ENCODE results near the gene ATXN3L. TPM values are rescaled to one million over a fixed set of nuclear protein-coding genes. Genes with fewer than 3 reads are reported as not detected.

The ATXN3L gene
- total RNA-seq, 2 experiments from 2014 or later: not detected

- DNase-seq (no peak), ATAC-seq (ENCODE audit: low read depth) (no peak)
- POLR2A ChIA-PET: no interaction called here
- Mint-ChIP-seq H3K9me3 (no peaks in the 10 kb centered on the region), H3K36me3 (no peaks in the 10 kb centered on the region), H3K27ac (no peak overlapping the region), H3K4me3 (no peak overlapping the region), H3K27me3 (no peaks in the 10 kb centered on the region), H3K4me1 (no peaks in the 10 kb centered on the region)
Observed at GRCh38 chrX:13290891-13291614, 28.8 kb downstream of the ATXN3L start.

DNA sequence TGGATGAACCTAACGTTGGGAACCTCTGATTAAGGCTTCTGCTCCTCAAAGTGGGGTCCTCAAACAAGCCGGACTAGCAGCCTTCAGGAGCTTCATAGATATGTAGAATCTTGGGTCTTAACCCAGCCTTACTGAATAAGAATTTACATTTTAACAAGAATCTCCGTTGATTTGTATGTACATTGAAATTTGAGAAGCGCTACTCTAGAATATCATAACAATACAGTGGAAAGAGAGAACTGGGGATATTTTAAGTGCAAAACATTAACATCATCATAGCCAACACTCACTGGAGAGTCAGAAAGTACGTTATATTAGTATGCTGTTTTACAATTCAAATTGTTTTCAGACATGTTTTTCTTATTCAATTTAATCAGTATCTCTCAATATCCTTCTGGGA is 31.2 kb downstream of the ATXN3L start:
- no peaks in the 10 kb centered on the region for H3K4me1 Mint-ChIP-seq
- H3K36me3 Mint-ChIP-seq: no peaks in the 10 kb centered on the region
- ATAC-seq (ENCODE audit: low read depth) (no peak), DNase-seq (no peak)
- H3K4me3 Mint-ChIP-seq: no peak overlapping the region
- no peaks in the 10 kb centered on the region for H3K27me3 Mint-ChIP-seq
- POLR2A ChIA-PET: no interaction called here
- peaks cover 3% of the 10 kb centered on the region for H3K9me3 Mint-ChIP-seq
- no peak overlapping the region for H3K27ac Mint-ChIP-seq

- Mint-ChIP-seq H3K27ac (no peak overlapping the region), H3K9me3 (peaks cover 3% of the 10 kb centered on the region), H3K4me1 (no peaks in the 10 kb centered on the region), H3K36me3 (no peaks in the 10 kb centered on the region), H3K27me3 (no peaks in the 10 kb centered on the region), H3K4me3 (no peak overlapping the region)
- no peak for DNase-seq
- no peak for ATAC-seq (ENCODE audit: low read depth)
- POLR2A ChIA-PET: no interaction called here
Observed at GRCh38 chrX:13287816-13288215, 32.0 kb downstream of the ATXN3L start.

DNA sequence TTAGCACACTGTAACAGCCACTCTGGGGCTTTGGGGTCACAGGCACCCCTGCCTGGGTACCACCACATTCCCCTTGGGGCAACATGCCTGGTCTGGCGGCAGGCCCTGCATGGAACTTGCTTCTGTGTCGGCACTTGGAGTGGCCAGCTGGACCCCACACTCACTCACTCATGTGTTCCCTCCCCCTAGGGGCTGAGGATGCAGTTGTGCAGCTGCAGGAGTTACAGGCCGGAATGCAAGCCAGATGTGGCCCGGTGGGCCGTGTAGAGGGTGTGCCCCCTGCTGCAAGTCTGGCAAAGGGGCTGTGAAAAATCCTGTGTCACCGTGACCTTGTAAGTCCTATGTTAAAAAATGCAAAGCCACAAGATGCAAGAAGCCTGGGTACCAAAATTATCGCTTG is 34.2 kb downstream of the ATXN3L start:
- Mint-ChIP-seq H3K4me1 (no peaks in the 10 kb centered on the region), H3K27ac (no peak overlapping the region), H3K4me3 (no peak overlapping the region), H3K9me3 (peaks cover 5% of the 10 kb centered on the region), H3K27me3 (no peaks in the 10 kb centered on the region), H3K36me3 (no peaks in the 10 kb centered on the region)
- ATAC-seq (ENCODE audit: low read depth): no peak
- POLR2A ChIA-PET: no interaction called here
- no peak for DNase-seq

DNA sequence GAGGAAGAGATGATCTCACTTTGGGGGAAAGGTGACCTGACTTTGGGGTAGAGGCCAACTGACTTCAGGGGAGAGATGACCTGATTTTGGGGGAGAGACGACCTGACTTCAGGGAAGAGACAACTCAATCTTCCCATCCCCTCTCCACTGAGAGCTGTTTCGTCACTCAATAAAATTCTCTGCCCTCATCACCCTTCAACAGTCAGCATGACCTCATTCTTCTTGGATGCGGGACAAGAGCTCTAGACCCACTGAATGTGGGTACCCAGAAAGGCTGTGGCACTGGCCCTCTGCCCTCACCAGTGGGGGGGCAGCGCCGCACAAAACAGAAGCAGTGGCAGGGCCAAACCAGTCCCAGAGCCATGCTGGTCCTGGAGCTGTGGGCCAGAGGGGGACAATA is 34.6 kb downstream of the ATXN3L start:
- H3K9me3 Mint-ChIP-seq: peaks cover 5% of the 10 kb centered on the region
- no peak overlapping the region for H3K27ac Mint-ChIP-seq
- POLR2A ChIA-PET: no interaction called here
- H3K27me3 Mint-ChIP-seq: no peaks in the 10 kb centered on the region
- no peak overlapping the region for H3K4me3 Mint-ChIP-seq
- H3K4me1 Mint-ChIP-seq: no peaks in the 10 kb centered on the region
- DNase-seq (no peak), ATAC-seq (ENCODE audit: low read depth) (no peak)
- H3K36me3 Mint-ChIP-seq: no peaks in the 10 kb centered on the region

DNA sequence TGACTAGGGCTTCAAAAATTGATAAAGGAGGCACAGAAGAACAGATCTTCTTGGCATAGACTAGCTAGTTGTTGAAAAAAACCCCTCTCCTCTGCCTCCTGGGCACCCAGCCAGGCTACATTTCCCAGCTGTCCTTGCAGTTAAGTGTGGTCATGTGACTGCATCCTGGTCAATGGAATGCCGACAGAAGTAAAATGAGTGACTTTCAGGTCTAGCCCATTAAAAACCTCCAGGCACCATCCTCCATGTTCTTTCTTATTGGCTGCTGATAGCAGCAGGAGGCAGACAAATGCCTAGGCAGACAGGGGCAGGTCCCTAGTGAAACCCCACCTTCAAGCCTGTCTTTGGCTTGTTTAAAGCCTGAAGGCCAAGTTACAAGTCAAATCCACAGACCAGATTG is 35.3 kb downstream of the ATXN3L start:
- no peak for ATAC-seq (ENCODE audit: low read depth)
- no peak for DNase-seq
- H3K36me3 Mint-ChIP-seq: no peaks in the 10 kb centered on the region
- no peaks in the 10 kb centered on the region for H3K27me3 Mint-ChIP-seq
- H3K4me1 Mint-ChIP-seq: no peaks in the 10 kb centered on the region
- POLR2A ChIA-PET: no interaction called here
- H3K4me3 Mint-ChIP-seq: no peak overlapping the region
- peaks cover 5% of the 10 kb centered on the region for H3K9me3 Mint-ChIP-seq
- H3K27ac Mint-ChIP-seq: no peak overlapping the region

DNA sequence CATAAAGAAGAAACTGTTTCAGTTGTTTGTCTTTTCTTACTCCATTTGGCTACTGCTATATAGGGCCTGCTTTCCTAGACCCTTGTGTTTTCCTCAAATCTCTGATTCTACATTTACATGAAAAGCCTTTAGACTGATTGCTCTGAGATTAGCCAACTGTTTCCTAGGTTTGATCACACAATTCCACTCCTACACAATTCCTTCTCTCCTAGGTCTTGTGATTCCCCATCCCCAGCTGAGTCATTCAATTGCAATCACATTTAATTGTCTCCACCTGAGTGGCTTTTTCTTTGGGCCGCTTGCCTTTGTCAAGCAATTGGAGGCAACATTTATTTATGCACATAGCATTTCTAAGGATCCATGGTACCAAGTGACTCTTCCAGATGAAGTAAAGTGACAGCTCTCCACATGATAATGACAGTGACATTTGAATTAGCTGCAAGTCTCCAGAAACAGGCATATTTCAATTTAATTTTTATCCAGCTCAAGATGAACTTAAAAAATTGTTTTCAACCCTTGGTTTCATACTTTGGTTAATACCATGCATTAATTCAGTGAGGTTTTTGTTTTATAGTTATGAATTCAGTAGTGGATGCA is 35.8 kb downstream of the ATXN3L start:
- no peaks in the 10 kb centered on the region for H3K27me3 Mint-ChIP-seq
- H3K9me3 Mint-ChIP-seq: peaks cover 5% of the 10 kb centered on the region
- no peaks in the 10 kb centered on the region for H3K4me1 Mint-ChIP-seq
- no peak overlapping the region for H3K27ac Mint-ChIP-seq
- POLR2A ChIA-PET: no interaction called here
- H3K36me3 Mint-ChIP-seq: no peaks in the 10 kb centered on the region
- ATAC-seq (ENCODE audit: low read depth): no peak
- H3K4me3 Mint-ChIP-seq: no peak overlapping the region
- DNase-seq: no peak

DNA sequence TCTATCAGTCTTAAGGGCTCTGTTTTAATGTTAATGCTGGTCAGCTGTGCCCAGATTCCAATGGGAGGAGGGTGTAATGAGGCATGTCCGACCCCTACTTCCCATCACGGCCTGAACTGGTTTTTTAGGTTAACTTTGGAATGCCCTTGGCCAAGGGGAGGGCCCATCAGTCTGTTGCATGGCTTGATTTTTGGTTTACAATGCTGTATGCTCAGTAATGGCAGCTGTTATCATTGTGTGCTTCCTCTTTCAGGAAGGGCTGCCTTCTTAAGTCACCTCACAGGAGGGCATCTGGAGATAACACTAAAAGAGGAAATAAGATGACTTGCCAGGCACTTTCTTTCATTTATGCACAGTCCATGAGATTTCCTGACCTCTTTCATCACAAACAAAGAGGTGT is 36.3 kb downstream of the ATXN3L start:
- Mint-ChIP-seq H3K27me3 (no peaks in the 10 kb centered on the region), H3K9me3 (peaks cover 5% of the 10 kb centered on the region), H3K27ac (no peak overlapping the region), H3K4me3 (no peak overlapping the region), H3K36me3 (no peaks in the 10 kb centered on the region), H3K4me1 (no peaks in the 10 kb centered on the region)
- ATAC-seq (ENCODE audit: low read depth): no peak
- POLR2A ChIA-PET: no interaction called here
- no peak for DNase-seq

- no peaks in the 10 kb centered on the region for H3K27me3 Mint-ChIP-seq
- POLR2A ChIA-PET: no interaction called here
- no peaks in the 10 kb centered on the region for H3K4me1 Mint-ChIP-seq
- no peak overlapping the region for H3K4me3 Mint-ChIP-seq
- H3K36me3 Mint-ChIP-seq: no peaks in the 10 kb centered on the region
- H3K9me3 Mint-ChIP-seq: peaks cover 5% of the 10 kb centered on the region
- ATAC-seq (ENCODE audit: low read depth) (no peak), DNase-seq (no peak)
- H3K27ac Mint-ChIP-seq: no peak overlapping the region
Observed at GRCh38 chrX:13281289-13281688, 38.6 kb downstream of the ATXN3L start.

GRCh38 chrX:13279279-13280018 is 40.4 kb downstream of the ATXN3L start:
- Mint-ChIP-seq H3K27ac (no peak overlapping the region), H3K36me3 (no peaks in the 10 kb centered on the region), H3K4me1 (no peaks in the 10 kb centered on the region), H3K4me3 (no peak overlapping the region), H3K27me3 (no peaks in the 10 kb centered on the region), H3K9me3 (peaks cover 5% of the 10 kb centered on the region)
- no peak for DNase-seq
- POLR2A ChIA-PET: no interaction called here
- no peak for ATAC-seq (ENCODE audit: low read depth)

DNA sequence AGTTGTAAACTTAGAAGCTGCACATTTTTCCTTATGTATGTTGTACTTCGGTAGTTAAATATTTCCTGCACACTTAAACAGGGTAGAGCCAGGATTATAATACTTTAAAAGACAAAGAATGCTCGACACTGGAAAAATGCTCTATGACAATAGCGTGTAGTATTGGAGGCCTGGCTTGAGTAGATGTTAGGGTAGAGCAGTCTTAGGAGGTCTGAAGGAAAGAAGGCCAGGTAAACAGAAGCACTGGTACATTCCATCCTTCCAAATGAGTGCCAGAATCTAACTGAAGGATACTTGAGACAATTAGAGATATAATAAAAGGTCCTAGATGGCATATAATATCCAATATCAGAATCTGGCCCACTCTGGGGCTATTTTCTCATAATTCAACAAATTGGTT is 42.3 kb downstream of the ATXN3L start:
- H3K27ac Mint-ChIP-seq: no peak overlapping the region
- POLR2A ChIA-PET: no interaction called here

DNA sequence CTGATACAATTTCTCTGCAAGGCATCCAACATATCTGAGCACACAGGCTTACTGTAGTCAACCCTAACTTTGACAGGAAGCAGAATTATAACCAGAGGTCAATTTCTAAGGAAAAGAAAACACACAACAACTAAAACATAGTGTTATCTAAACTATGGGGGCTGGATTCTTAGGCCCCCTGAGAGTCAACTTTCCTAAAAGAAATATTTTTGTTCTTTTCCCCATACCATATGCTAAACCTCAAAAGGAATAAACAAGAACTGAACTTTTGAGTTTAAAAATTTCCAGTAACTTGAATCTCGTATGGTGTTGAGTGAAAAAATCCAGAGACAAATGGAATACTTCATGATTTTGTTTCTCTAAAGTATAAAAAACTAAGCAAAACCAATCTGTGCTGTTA is 42.9 kb downstream of the ATXN3L start:
- POLR2A ChIA-PET: no interaction called here
- Mint-ChIP-seq H3K27ac (no peak overlapping the region), H3K4me3 (no peak overlapping the region), H3K9me3 (no peaks in the 10 kb centered on the region), H3K4me1 (no peaks in the 10 kb centered on the region), H3K36me3 (no peaks in the 10 kb centered on the region), H3K27me3 (no peaks in the 10 kb centered on the region)
- no peak for DNase-seq
- no peak for ATAC-seq (ENCODE audit: low read depth)

More for the DNA sequence above, 42.3 kb downstream of the ATXN3L start:
- DNase-seq (no peak), ATAC-seq (ENCODE audit: low read depth) (no peak)
- Mint-ChIP-seq H3K9me3 (peaks cover 2% of the 10 kb centered on the region), H3K27me3 (no peaks in the 10 kb centered on the region), H3K4me3 (no peak overlapping the region), H3K36me3 (no peaks in the 10 kb centered on the region), H3K4me1 (no peaks in the 10 kb centered on the region)

DNA sequence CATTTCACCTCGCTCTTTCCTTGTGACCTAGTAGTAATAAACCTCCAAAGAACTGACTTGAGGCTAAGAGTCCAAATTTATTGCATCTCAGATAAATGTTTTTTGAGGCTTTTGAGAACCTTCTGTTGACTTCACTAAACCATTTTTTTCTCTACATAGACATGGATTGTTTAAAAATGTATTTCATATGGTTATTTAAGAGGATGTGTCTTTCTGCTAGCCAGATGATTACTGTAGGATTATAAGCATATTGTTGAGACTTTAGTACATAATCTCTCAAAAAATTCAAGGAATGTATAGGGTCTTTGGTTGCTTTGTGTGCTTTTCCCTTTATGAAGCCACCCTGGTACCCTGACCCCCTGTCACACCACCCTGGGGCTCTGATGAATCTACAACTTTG is 44.8 kb downstream of the ATXN3L start:
- H3K4me1 Mint-ChIP-seq: no peaks in the 10 kb centered on the region
- POLR2A ChIA-PET: no interaction called here
- ATAC-seq (ENCODE audit: low read depth) (no peak), DNase-seq (no peak)
- no peak overlapping the region for H3K27ac Mint-ChIP-seq
- H3K36me3 Mint-ChIP-seq: no peaks in the 10 kb centered on the region
- H3K27me3 Mint-ChIP-seq: no peaks in the 10 kb centered on the region
- no peak overlapping the region for H3K4me3 Mint-ChIP-seq
- H3K9me3 Mint-ChIP-seq: no peaks in the 10 kb centered on the region

GRCh38 chrX:13272426-13272825 is 47.4 kb downstream of the ATXN3L start:
- POLR2A ChIA-PET: no interaction called here
- Mint-ChIP-seq H3K4me3 (no peak overlapping the region), H3K27me3 (no peaks in the 10 kb centered on the region), H3K9me3 (no peaks in the 10 kb centered on the region), H3K27ac (no peak overlapping the region), H3K36me3 (no peaks in the 10 kb centered on the region), H3K4me1 (no peaks in the 10 kb centered on the region)
- DNase-seq: no peak
- ATAC-seq (ENCODE audit: low read depth): no peak

Measured in activated naive CD8-positive, alpha-beta T cell treated with anti-CD3 and anti-CD28 coated beads, Interleukin-2, amount 10 ng/mL, durations not matched to agents 7 days and 5 days (primary cell).